ENCODE measurements around the gene SMIM7.
"Not testable (repeated sequence)": the region's sequence is repeated elsewhere in the genome, so short reads cannot be mapped to it uniquely, and the experiment has no call there.

DNA sequence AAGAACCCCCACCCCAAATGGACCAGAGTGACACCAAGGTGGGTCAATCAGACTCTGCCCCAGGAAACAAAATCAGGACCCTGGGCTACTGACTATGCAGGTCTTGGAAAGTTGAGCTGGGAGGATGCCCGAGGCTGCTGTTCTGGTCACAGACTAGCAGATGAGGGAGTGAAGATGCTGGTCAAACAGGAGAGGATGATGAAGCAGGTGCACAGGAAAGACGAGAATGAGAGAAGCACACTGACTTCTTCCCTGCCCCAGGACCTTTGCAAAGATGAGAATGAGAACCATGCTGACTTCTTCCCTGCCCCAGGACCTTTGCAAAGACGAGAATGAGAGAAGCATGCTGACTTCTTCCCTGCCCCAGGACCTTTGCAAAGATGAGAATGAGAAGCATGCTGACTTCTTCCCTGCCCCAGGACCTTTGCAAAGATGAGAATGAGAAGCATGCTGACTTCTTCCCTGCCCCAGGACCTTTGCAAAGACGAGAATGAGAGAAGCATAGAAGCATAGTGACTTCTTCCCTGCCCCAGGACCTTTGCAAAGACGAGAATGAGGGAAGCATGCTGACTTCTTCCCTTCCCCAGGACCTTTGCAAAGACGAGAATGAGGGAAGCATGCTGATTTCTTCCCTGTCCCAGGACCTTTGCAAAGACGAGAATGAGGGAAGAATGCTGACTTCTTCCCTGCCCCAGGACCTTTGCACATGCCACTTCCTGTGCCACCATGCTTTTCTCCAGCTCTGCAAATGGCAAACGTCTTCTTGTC is 8.3 kb downstream of the SMIM7 start:
- TF ChIP-seq, protein P1, sequence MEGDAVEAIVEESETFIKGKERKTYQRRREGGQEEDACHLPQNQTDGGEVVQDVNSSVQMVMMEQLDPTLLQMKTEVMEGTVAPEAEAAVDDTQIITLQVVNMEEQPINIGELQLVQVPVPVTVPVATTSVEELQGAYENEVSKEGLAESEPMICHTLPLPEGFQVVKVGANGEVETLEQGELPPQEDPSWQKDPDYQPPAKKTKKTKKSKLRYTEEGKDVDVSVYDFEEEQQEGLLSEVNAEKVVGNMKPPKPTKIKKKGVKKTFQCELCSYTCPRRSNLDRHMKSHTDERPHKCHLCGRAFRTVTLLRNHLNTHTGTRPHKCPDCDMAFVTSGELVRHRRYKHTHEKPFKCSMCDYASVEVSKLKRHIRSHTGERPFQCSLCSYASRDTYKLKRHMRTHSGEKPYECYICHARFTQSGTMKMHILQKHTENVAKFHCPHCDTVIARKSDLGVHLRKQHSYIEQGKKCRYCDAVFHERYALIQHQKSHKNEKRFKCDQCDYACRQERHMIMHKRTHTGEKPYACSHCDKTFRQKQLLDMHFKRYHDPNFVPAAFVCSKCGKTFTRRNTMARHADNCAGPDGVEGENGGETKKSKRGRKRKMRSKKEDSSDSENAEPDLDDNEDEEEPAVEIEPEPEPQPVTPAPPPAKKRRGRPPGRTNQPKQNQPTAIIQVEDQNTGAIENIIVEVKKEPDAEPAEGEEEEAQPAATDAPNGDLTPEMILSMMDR (IDR thresholded peaks at IDR 0.05) = not testable (repeated sequence)
- not testable (repeated sequence) for TF ChIP-seq POLR2A (IDR thresholded peaks at IDR 0.05)

Data from body of pancreas (tissue), 4 donors.